Breast epithelium (tissue), 4 donors: ENCODE measurements around the gene BCL2L15. TPM values are rescaled to one million over a fixed set of nuclear protein-coding genes. Genes with fewer than 3 reads are reported as not detected.

Experiments used
- DNase-seq, 2 donors: peaks; one replicate each; pipeline ENCODE4 v3.0.0-alpha.2; 2019; ENCODE audit warnings: low spot score in 2 of 2
- H3K27ac ChIP-seq, 2 donors: fragments of 200-600 bp; sonication (generic) in 1 of 2; one replicate each; pipeline ENCODE4 v1.5.1; 2016 to 2019; ENCODE audit warnings: mild to moderate bottlenecking in 1 of 2
- H3K27me3 ChIP-seq, 2 donors: fragments of 200-600 bp; sonication (generic) in 1 of 2; one replicate each; pipeline versions ENCODE4 v1.5.1 to v1.6.0; 2017 to 2019; ENCODE audit warnings: control low read depth in 1 of 2, mild to moderate bottlenecking in 1 of 2
- H3K36me3 ChIP-seq: fragments of 200-600 bp; one replicate; pipeline ENCODE4 v1.5.1; 2019
- H3K4me1 ChIP-seq, 2 donors: fragments of 200-600 bp; sonication (generic); one replicate each; pipeline ENCODE4 v1.5.1; 2016 to 2019; ENCODE audit warnings: control low read depth in 1 of 2
- H3K4me3 ChIP-seq, 3 donors: fragments of 200-600 bp; sonication (generic); 1 replicate in 2 of 3; 2 replicates in 1 of 3; pipeline ENCODE4 v1.5.1; 2016 to 2019; ENCODE audit warnings: mild to moderate bottlenecking in 3 of 3, moderate library complexity in 2 of 3
- H3K9me3 ChIP-seq, 2 donors: fragments of 200-600 bp; sonication (generic) in 1 of 2; one replicate each; pipeline ENCODE4 v1.5.1; 2016 to 2019; ENCODE audit warnings: control low read depth in 1 of 2
- POLR2A ChIP-seq: fragments of 450-650 bp; IDR thresholded peaks from one replicate; pipeline ENCODE4 v1.6.1; 2016; ENCODE audit warnings: antibody characterized with exemption, mild to moderate bottlenecking, moderate library complexity
- POLR2AphosphoS5 ChIP-seq, 3 donors: sonication (generic); formaldehyde crosslinking; IDR thresholded peaks; one replicate each; pipeline ENCODE4 v1.6.1; 2017; ENCODE audit warnings: antibody characterized with exemption in 3 of 3
- intact Hi-C: fragments of 100-400 bp; cut with DNase I; formaldehyde crosslinking; loops from one replicate; pipeline ENCODE4 v1.15.1; 2023; ENCODE audit warnings: low total_unique reads
- total RNA-seq, 3 donors: library from RNA; depleted of rRNA; stranded (reverse); fragments of >200 nt; gene quantifications; one replicate each; pipeline ENCODE4 v1.1.0, GENCODE V29; 2016
- TF ChIP-seq, protein P1 (sequence below), 3 donors: fragments of 450-650 bp; IDR thresholded peaks; one replicate each; pipeline ENCODE4 v1.5.1; 2016 to 2017; ENCODE audit warnings: antibody characterized with exemption in 3 of 3, mild to moderate bottlenecking in 3 of 3, moderate library complexity in 3 of 3

The BCL2L15 gene
- total RNA-seq, 3 donors from 2014 or later: 0.44 to 1.6 (median 0.48) TPM

GRCh38 chr1:113928941-113929749 lies 41.8 kb upstream of the BCL2L15 start, which contains the start of gene HIPK1:
Gene HIPK1, plus strand, starts transcription at chr1:113929324.
- peak within 1 kb of the TSS; percentile 88 to 97 for H3K27ac ChIP-seq
- DNase-seq: peak; percentile 87 to 92
- intact Hi-C loops: loop anchor here (1.0 kb wide), 1 partner anchor 24 kb away; the partner anchor contains the start of gene DCLRE1B
- no peaks in the 10 kb centered on the region for H3K9me3 ChIP-seq
- H3K27me3 ChIP-seq: no peaks in the 10 kb centered on the region
- TF ChIP-seq, protein P1, sequence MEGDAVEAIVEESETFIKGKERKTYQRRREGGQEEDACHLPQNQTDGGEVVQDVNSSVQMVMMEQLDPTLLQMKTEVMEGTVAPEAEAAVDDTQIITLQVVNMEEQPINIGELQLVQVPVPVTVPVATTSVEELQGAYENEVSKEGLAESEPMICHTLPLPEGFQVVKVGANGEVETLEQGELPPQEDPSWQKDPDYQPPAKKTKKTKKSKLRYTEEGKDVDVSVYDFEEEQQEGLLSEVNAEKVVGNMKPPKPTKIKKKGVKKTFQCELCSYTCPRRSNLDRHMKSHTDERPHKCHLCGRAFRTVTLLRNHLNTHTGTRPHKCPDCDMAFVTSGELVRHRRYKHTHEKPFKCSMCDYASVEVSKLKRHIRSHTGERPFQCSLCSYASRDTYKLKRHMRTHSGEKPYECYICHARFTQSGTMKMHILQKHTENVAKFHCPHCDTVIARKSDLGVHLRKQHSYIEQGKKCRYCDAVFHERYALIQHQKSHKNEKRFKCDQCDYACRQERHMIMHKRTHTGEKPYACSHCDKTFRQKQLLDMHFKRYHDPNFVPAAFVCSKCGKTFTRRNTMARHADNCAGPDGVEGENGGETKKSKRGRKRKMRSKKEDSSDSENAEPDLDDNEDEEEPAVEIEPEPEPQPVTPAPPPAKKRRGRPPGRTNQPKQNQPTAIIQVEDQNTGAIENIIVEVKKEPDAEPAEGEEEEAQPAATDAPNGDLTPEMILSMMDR (IDR thresholded peaks at IDR 0.05): peak in 2 of 3 donors; percentile 22 to 40
- TF ChIP-seq POLR2A (peak; percentile 49), POLR2AphosphoS5 (IDR thresholded peaks at IDR 0.05) (peak; percentile 76 to 95 (median 86))
- H3K4me3 ChIP-seq: peak within 1 kb of the TSS; percentile 71 to 87 (median 84)
- H3K4me1 ChIP-seq: no peaks in the 10 kb centered on the region
- no peaks in the 10 kb centered on the region for H3K36me3 ChIP-seq

- intact Hi-C loops: no loop called here
- Histone ChIP-seq H3K9me3 (no peaks in the 10 kb centered on the region), H3K27me3 (no peaks in the 10 kb centered on the region), H3K4me1 (no peaks in the 10 kb centered on the region), H3K27ac (peak overlapping the region; percentile 88 to 97), H3K4me3 (peak overlapping the region; percentile 71 to 87 (median 84)), H3K36me3 (no peaks in the 10 kb centered on the region)
- DNase-seq: no peak
- TF ChIP-seq POLR2AphosphoS5 (IDR thresholded peaks at IDR 0.05) (no peak), POLR2A (no peak)
- TF ChIP-seq, protein P1 (IDR thresholded peaks at IDR 0.05): no peak
Observed at GRCh38 chr1:113928187-113928930, 41.0 kb upstream of the BCL2L15 start.

DNA sequence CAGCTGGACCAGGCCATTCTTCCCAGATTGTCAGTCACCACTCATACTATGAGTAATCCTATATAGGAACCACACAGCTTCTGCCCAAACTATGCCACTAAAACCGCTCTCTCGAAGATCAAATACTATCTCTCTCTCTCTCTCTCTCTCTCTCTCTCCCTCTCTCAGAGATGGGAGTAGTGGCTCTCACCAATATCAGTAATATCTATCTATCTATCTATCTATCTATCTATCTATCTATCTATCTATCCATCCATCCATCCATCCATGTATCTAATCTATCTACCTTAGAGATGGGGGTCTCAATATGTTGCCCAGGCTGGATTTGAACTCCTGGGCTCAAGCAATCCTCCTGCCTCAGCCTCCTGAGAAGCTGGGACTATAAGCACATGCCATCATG lies 37.1 kb upstream of the BCL2L15 start:
- no peaks in the 10 kb centered on the region for H3K36me3 ChIP-seq
- no peak for TF ChIP-seq POLR2AphosphoS5 (IDR thresholded peaks at IDR 0.05)
- no peak for TF ChIP-seq POLR2A
- TF ChIP-seq, protein P1 (IDR thresholded peaks at IDR 0.05): no peak
- no peaks in the 10 kb centered on the region for H3K4me1 ChIP-seq
- no peaks in the 10 kb centered on the region for H3K9me3 ChIP-seq
- no peak overlapping the region for H3K27ac ChIP-seq
- H3K4me3 ChIP-seq: no peak overlapping the region
- no peak for DNase-seq
- no peaks in the 10 kb centered on the region for H3K27me3 ChIP-seq
- intact Hi-C loops: no loop called here

DNA sequence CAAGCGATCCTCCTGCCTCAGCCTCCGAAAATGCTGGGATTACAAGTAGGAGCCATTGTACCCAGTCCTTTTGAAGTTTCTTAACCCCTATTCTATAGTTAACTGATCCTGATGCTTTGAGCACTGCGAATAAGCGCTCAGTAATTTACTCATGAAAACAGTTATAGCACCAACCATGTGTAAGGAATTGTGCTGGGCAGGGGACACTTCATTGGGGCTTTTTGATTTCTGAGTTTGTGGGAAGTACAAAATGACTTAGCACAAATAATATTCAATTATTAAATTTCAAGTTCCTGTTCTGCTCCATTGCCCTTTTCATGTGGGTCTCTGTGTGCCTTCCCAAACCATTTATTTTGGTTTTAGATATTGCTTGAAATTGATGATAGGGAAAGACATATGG lies 35.6 kb upstream of the BCL2L15 start:
- intact Hi-C loops: no loop called here
- Histone ChIP-seq H3K27me3 (no peaks in the 10 kb centered on the region), H3K27ac (no peak overlapping the region), H3K4me3 (no peak overlapping the region), H3K36me3 (no peaks in the 10 kb centered on the region), H3K4me1 (no peaks in the 10 kb centered on the region), H3K9me3 (no peaks in the 10 kb centered on the region)
- no peak for DNase-seq
- TF ChIP-seq POLR2A: no peak
- TF ChIP-seq, protein P1 (IDR thresholded peaks at IDR 0.05): no peak
- TF ChIP-seq POLR2AphosphoS5 (IDR thresholded peaks at IDR 0.05): no peak

DNA sequence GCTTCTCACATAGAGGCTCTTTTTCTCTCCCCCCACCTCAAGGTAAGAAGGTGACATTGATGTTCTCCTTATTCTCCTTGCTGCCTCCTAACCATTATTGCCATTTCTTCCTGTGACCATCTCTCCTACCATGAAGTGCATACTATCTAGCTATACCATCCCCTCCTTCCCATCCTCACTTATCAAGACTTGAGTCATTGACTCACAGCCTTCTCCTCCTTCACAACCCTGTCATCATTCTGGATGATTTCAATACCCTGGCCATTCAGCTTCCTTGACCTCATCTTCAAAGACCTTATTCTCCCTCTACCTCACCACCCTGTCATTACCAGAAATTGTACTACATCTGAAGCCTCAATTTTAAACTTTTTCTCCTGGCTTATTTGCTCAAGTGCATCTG lies 30.9 kb upstream of the BCL2L15 start:
- no peaks in the 10 kb centered on the region for H3K4me1 ChIP-seq
- no peak overlapping the region for H3K4me3 ChIP-seq
- no peaks in the 10 kb centered on the region for H3K9me3 ChIP-seq
- intact Hi-C loops: no loop called here
- DNase-seq: no peak
- no peaks in the 10 kb centered on the region for H3K36me3 ChIP-seq
- no peaks in the 10 kb centered on the region for H3K27me3 ChIP-seq
- H3K27ac ChIP-seq: no peak overlapping the region
- TF ChIP-seq, protein P1 (IDR thresholded peaks at IDR 0.05): no peak
- no peak for TF ChIP-seq POLR2AphosphoS5 (IDR thresholded peaks at IDR 0.05)
- TF ChIP-seq POLR2A: no peak
